HepG2 (cell line): ENCODE data around the gene LRRC17.

ENCODE experiments used
- CTCF ChIP-seq: sonication (generic); formaldehyde crosslinking; IDR thresholded peaks from 2 replicates; pipeline ENCODE4 v1.5.0; 2020; ENCODE audit warnings: mild to moderate bottlenecking, missing genetic modification reagents, moderate library complexity
- HDAC1 ChIP-seq: sonication (generic); formaldehyde crosslinking; IDR thresholded peaks from 2 replicates; pipeline ENCODE4 v1.5.1; 2020; ENCODE audit warnings: mild to moderate bottlenecking, missing genetic modification reagents
- KLF16 ChIP-seq, 2 experiments: sonication (generic) in 1 of 2; formaldehyde crosslinking in 1 of 2; IDR thresholded peaks; 2 replicates each; pipeline versions ENCODE4 v1.6.1 to v1.8.0; 2016 to 2023; ENCODE audit warnings: missing genetic modification reagents in 2 of 2, missing compliant biosample characterization in 1 of 2
- MXI1 ChIP-seq: IDR thresholded peaks from 3 replicates; pipeline ENCODE4 v1.6.1; 2012; ENCODE audit warnings: low read depth, low read length, inconsistent platforms, borderline replicate concordance
- POLR2A ChIP-seq, 2 experiments: IDR thresholded peaks; 2 replicates each; pipeline ENCODE4 v1.6.1; 2011; ENCODE audit warnings: low read depth in 2 of 2, low read length in 2 of 2, mild to moderate bottlenecking in 1 of 2, moderate library complexity in 1 of 2; ENCODE audit not compliant: insufficient read depth in 1 of 2
- ZC3H4 ChIP-seq: sonication (generic); formaldehyde crosslinking; IDR thresholded peaks from 2 replicates; pipeline ENCODE4 v1.4.0; 2020; ENCODE audit warnings: missing genetic modification reagents, borderline replicate concordance
- ZFP41 ChIP-seq: sonication (generic); formaldehyde crosslinking; IDR thresholded peaks from 2 replicates; pipeline ENCODE4 v1.4.0; 2020; ENCODE audit warnings: mild to moderate bottlenecking, missing genetic modification reagents, borderline replicate concordance
- ZNF101 ChIP-seq: sonication (generic); formaldehyde crosslinking; IDR thresholded peaks from 2 replicates; pipeline ENCODE4 v1.4.0; 2020; ENCODE audit warnings: mild to moderate bottlenecking, low read depth, missing genetic modification reagents, borderline replicate concordance

- no peak for TF ChIP-seq ZC3H4
- TF ChIP-seq KLF16 (CRISPR knock-in tag; IDR thresholded peaks at IDR 0.05): no peak
- TF ChIP-seq ZFP41 (CRISPR knock-in tag): no peak
- TF ChIP-seq CTCF (CRISPR knock-in tag): no peak
- no peak for TF ChIP-seq HDAC1 (CRISPR knock-in tag)
- no peak for TF ChIP-seq MXI1
- no peak for TF ChIP-seq POLR2A (IDR thresholded peaks at IDR 0.05; ENCODE audit: insufficient read depth in 1 of 2, low read depth in 2 of 2, low read length in 2 of 2)
- TF ChIP-seq ZNF101 (CRISPR knock-in tag): no peak
Observed at GRCh38 chr7:102942868-102943267, 30.1 kb downstream of the LRRC17 start.
